Mammary epithelial cell (primary cell): ENCODE data around the gene ZNF177.

ENCODE experiments used
- EZH2 ChIP-seq: IDR thresholded peaks from 2 replicates; pipeline ENCODE4 v1.6.1; 2012; ENCODE audit warnings: low read length, inconsistent platforms, borderline replicate concordance
- TF ChIP-seq, protein P1 (sequence below), 2 donors: IDR thresholded peaks in 1 of 2; conservative IDR thresholded peaks in 1 of 2; 2 replicates each; pipeline ENCODE4 v1.5.1; 2011 to 2012; ENCODE audit warnings: inconsistent platforms in 2 of 2, low read length in 2 of 2, mild to moderate bottlenecking in 2 of 2, control low read depth in 1 of 2, low read depth in 1 of 2; ENCODE audit not compliant: insufficient read depth in 1 of 2; ENCODE audit errors: extremely low read depth in 1 of 2

DNA sequence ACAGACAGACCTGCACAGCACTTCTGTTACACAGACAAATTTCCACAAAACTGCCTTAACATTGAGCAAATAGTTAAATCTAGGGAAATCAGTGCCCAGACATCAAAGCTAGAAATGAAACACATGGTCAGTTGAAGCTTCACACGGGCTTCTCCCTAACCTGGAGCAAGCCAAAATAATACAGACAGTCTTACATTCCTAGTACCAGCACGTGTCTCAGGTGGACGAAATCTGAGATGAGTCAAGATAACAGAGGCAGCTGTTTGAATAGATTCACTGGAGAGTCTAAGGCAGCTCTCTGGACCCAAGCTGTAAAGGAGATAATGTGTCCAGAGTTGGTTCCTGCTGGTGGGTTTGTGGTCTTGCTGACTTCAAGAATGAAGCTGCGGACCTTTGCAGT is 49.1 kb upstream of the ZNF177 start:
- TF ChIP-seq, protein P1, sequence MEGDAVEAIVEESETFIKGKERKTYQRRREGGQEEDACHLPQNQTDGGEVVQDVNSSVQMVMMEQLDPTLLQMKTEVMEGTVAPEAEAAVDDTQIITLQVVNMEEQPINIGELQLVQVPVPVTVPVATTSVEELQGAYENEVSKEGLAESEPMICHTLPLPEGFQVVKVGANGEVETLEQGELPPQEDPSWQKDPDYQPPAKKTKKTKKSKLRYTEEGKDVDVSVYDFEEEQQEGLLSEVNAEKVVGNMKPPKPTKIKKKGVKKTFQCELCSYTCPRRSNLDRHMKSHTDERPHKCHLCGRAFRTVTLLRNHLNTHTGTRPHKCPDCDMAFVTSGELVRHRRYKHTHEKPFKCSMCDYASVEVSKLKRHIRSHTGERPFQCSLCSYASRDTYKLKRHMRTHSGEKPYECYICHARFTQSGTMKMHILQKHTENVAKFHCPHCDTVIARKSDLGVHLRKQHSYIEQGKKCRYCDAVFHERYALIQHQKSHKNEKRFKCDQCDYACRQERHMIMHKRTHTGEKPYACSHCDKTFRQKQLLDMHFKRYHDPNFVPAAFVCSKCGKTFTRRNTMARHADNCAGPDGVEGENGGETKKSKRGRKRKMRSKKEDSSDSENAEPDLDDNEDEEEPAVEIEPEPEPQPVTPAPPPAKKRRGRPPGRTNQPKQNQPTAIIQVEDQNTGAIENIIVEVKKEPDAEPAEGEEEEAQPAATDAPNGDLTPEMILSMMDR (conservative IDR thresholded peaks at IDR 0.05 in 1 of 2, IDR thresholded peaks at IDR 0.05 in 1 of 2; ENCODE audit: extremely low read depth in 1 of 2, insufficient read depth in 1 of 2, low read depth in 1 of 2, low read length in 2 of 2) = no peak
- no peak for TF ChIP-seq EZH2
